ENCODE results near the gene C5orf63. TPM values are rescaled to one million over a fixed set of nuclear protein-coding genes. Genes with fewer than 3 reads are reported as not detected.

C5orf63 gene
- total and polyA plus RNA-seq, 2 of the 13 experiments (the other 11 are each of a cell fraction or from before 2014, with no cell fraction given): 7.9 to 8.8 TPM

- TF ChIP-seq, protein P1, sequence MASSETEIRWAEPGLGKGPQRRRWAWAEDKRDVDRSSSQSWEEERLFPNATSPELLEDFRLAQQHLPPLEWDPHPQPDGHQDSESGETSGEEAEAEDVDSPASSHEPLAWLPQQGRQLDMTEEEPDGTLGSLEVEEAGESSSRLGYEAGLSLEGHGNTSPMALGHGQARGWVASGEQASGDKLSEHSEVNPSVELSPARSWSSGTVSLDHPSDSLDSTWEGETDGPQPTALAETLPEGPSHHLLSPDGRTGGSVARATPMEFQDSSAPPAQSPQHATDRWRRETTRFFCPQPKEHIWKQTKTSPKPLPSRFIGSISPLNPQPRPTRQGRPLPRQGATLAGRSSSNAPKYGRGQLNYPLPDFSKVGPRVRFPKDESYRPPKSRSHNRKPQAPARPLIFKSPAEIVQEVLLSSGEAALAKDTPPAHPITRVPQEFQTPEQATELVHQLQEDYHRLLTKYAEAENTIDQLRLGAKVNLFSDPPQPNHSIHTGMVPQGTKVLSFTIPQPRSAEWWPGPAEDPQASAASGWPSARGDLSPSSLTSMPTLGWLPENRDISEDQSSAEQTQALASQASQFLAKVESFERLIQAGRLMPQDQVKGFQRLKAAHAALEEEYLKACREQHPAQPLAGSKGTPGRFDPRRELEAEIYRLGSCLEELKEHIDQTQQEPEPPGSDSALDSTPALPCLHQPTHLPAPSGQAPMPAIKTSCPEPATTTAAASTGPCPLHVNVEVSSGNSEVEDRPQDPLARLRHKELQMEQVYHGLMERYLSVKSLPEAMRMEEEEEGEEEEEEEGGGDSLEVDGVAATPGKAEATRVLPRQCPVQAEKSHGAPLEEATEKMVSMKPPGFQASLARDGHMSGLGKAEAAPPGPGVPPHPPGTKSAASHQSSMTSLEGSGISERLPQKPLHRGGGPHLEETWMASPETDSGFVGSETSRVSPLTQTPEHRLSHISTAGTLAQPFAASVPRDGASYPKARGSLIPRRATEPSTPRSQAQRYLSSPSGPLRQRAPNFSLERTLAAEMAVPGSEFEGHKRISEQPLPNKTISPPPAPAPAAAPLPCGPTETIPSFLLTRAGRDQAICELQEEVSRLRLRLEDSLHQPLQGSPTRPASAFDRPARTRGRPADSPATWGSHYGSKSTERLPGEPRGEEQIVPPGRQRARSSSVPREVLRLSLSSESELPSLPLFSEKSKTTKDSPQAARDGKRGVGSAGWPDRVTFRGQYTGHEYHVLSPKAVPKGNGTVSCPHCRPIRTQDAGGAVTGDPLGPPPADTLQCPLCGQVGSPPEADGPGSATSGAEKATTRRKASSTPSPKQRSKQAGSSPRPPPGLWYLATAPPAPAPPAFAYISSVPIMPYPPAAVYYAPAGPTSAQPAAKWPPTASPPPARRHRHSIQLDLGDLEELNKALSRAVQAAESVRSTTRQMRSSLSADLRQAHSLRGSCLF (CRISPR knock-in tag; IDR thresholded peaks at IDR 0.05; ENCODE audit: borderline replicate concordance): no peak; the same call in 1 of the 2 replicates
- TF ChIP-seq, protein P2, sequence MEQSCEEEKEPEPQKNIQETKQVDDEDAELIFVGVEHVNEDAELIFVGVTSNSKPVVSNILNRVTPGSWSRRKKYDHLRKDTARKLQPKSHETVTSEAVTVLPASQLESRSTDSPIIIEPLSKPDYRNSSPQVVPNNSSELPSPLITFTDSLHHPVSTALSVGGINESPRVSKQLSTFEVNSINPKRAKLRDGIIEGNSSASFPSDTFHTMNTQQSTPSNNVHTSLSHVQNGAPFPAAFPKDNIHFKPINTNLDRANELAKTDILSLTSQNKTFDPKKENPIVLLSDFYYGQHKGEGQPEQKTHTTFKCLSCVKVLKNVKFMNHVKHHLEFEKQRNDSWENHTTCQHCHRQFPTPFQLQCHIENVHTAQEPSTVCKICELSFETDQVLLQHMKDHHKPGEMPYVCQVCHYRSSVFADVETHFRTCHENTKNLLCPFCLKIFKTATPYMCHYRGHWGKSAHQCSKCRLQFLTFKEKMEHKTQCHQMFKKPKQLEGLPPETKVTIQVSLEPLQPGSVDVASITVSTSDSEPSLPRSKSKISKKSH (CRISPR knock-in tag; IDR thresholded peaks at IDR 0.05; ENCODE audit: borderline replicate concordance): no peak
- no peak for TF ChIP-seq RBAK (CRISPR knock-in tag; IDR thresholded peaks at IDR 0.05)
- TF ChIP-seq KLF13 (CRISPR knock-in tag; IDR thresholded peaks at IDR 0.05): 0 out of 2 replicates have a peak, but pooled peaks have one; percentile 65
- TF ChIP-seq REXO4 (CRISPR knock-in tag; IDR thresholded peaks at IDR 0.05; ENCODE audit: borderline replicate concordance): no peak
- TF ChIP-seq, protein P3, sequence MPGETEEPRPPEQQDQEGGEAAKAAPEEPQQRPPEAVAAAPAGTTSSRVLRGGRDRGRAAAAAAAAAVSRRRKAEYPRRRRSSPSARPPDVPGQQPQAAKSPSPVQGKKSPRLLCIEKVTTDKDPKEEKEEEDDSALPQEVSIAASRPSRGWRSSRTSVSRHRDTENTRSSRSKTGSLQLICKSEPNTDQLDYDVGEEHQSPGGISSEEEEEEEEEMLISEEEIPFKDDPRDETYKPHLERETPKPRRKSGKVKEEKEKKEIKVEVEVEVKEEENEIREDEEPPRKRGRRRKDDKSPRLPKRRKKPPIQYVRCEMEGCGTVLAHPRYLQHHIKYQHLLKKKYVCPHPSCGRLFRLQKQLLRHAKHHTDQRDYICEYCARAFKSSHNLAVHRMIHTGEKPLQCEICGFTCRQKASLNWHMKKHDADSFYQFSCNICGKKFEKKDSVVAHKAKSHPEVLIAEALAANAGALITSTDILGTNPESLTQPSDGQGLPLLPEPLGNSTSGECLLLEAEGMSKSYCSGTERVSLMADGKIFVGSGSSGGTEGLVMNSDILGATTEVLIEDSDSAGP (CRISPR knock-in tag; IDR thresholded peaks at IDR 0.05; ENCODE audit: borderline replicate concordance): peak; percentile 86
- TF ChIP-seq SMAD1 (CRISPR knock-in tag; IDR thresholded peaks at IDR 0.05; ENCODE audit: borderline replicate concordance, low read depth): 0 out of 2 replicates have a peak, but pooled peaks have one; percentile 37
- no peak; the same call in 1 of the 2 replicates for TF ChIP-seq ZNF441 (CRISPR knock-in tag; IDR thresholded peaks at IDR 0.05; ENCODE audit: borderline replicate concordance)
- TF ChIP-seq HOXA5 (CRISPR knock-in tag; IDR thresholded peaks at IDR 0.05): peak; percentile 58; the same call in 1 of the 2 replicates
- no peak for TF ChIP-seq TEAD2 (CRISPR knock-in tag; IDR thresholded peaks at IDR 0.05)
- TF ChIP-seq HNRNPUL1 (IDR thresholded peaks at IDR 0.05; ENCODE audit: low read depth, low read length): no peak
- no peak for TF ChIP-seq ZBTB14 (CRISPR knock-in tag; IDR thresholded peaks at IDR 0.05)
- TF ChIP-seq SKI (IDR thresholded peaks at IDR 0.05; ENCODE audit: partially characterized antibody): no peak
- 0 out of 2 replicates have a peak, but pooled peaks have one; percentile 53 for TF ChIP-seq BATF2 (CRISPR knock-in tag; IDR thresholded peaks at IDR 0.05)
- no peak for TF ChIP-seq PAX8 (CRISPR knock-in tag; IDR thresholded peaks at IDR 0.05; ENCODE audit: borderline replicate concordance)
- TF ChIP-seq RFX5 (IDR thresholded peaks at IDR 0.05; ENCODE audit: low read depth, low read length): no peak
Observed at GRCh38 chr5:127072861-127073846, at the start of gene C5orf63 (continued).
